Measurements from ENCODE around the gene DLX1.

DLX1 gene

GRCh38 chr2:172087780-172088244, 2.5 kb downstream of the DLX1 start:
- DNase-seq = no peak

- no peak for DNase-seq
Measured at GRCh38 chr2:172088245-172089004, 3.1 kb downstream of the DLX1 start.

DNA sequence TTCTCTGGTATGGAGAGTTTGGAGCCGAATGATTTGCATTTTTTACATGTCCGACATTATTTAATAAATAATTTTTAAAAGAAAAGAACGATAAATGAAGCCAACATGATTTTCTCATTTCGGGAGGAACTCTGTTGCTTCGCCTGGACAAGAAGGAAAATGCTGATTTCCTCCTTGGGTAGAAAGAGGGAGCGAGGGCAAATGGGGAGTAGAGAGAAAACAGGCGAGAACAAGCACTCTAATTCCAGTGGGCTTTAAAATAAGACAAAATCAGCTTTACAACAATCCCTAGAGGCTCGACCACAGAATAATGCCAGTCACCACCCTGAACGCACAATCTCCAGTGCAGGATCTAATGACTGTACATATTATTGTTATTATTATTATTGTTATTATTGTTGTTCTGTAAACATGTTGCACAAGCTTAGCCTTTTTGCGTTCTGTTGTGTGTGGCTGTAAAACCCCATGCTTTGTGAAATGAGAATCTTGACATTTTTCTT, 3.7 kb downstream of the DLX1 start:
- no peak for DNase-seq

DNA sequence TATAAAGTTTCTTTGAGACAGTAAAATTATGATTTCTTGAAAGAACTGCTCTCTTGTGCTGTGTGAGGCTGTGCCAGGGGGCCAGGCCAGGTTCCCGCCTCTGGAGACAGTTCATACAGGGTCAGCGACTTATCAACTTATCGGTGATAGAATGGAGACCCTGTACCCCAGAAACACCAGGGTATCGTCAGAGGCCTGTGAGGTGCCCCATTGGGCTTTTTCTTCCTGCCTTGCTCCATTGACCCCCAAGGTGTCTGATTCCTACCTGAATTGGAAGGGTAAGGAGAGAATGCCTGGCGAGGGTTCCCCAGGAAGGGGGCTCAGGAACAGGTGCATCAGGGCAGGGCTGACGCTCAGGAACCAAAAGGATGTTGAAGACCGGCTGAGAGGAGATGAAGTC, 4.3 kb downstream of the DLX1 start:
- no peak for DNase-seq

- no peak for DNase-seq
Measured at GRCh38 chr2:172090044-172090961, 5.0 kb downstream of the DLX1 start.

GRCh38 chr2:172091000-172091641, 5.8 kb downstream of the DLX1 start:
- DNase-seq = no peak

DNA sequence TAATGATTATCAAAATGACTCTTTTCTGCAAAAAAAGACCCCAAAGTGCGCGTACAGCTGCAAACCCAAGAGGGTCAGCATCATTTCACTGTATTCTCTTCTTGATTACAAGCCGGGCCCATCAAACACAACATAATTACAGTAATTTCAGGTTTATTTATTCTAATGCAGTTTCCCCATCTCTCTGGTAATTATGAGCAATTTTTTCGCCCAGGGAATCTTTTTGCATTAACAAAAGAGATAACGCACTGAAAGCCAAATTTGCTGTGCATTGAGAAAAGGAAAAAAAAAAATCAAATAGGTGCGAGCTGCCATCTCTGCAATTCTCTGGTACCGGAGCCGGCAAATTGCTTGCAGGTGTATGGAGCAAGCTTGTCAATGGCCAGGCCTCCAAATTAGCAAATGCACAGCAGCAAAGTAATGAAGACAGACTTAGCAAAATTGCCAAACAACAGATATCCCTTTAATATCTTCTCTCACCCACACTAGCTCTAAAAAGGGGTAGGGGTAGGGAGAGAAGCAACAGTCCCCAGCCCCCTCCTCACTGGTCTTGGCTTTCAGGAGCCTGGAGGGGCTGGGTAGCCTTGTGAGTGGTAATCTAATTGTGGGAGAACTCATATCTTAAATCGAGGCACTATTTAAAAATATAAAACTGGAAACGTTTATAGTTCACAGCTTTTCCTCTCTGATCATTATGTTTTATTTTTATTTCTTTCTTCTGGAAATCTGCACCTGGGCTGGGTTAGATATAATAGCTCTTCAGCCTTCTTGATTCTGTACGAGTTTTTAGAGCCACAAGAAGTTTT, 6.7 kb downstream of the DLX1 start:
- no peak for DNase-seq

DNA sequence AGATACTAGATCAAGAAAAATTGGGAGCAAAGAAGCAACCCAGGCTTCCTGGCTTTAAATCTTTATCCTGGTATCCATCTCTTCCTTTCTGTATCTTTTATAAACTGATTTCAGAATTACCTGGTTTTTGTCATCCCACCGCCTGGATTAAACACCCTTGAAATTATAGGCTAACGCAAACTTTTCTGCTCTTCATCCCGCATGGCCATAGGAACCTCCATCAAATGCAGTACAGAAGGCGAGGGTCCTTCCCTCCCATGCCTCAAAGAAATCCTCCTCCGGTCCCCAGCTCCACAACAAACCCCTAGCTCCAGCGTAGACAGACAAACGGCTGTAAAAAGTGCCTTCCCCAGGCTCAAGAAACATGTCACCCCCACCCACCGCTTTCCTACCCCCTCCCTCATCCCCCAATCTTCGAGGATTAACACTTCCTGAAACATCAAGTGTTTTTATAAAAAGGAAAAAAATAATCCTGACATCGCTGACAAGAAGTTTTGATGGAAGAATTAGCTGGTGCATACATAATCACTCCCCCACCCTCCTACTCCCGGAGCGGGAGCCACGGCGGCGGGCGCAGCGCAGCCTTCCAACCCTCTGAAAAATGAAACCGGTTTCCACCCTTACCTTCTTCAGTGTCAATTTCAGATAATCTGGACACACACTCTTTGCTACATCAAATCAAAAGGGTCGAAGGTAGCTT, 7.6 kb downstream of the DLX1 start:
- no peak for DNase-seq

GRCh38 chr2:172093416-172094293, 8.3 kb downstream of the DLX1 start:
- no peak for DNase-seq

GRCh38 chr2:172094294-172095145, 9.2 kb downstream of the DLX1 start:
- no peak for DNase-seq

- DNase-seq = no peak
Measured at GRCh38 chr2:172095146-172095904, 10.0 kb downstream of the DLX1 start.

GRCh38 chr2:172095905-172096625, 10.8 kb downstream of the DLX1 start:
- no peak for DNase-seq

DNA sequence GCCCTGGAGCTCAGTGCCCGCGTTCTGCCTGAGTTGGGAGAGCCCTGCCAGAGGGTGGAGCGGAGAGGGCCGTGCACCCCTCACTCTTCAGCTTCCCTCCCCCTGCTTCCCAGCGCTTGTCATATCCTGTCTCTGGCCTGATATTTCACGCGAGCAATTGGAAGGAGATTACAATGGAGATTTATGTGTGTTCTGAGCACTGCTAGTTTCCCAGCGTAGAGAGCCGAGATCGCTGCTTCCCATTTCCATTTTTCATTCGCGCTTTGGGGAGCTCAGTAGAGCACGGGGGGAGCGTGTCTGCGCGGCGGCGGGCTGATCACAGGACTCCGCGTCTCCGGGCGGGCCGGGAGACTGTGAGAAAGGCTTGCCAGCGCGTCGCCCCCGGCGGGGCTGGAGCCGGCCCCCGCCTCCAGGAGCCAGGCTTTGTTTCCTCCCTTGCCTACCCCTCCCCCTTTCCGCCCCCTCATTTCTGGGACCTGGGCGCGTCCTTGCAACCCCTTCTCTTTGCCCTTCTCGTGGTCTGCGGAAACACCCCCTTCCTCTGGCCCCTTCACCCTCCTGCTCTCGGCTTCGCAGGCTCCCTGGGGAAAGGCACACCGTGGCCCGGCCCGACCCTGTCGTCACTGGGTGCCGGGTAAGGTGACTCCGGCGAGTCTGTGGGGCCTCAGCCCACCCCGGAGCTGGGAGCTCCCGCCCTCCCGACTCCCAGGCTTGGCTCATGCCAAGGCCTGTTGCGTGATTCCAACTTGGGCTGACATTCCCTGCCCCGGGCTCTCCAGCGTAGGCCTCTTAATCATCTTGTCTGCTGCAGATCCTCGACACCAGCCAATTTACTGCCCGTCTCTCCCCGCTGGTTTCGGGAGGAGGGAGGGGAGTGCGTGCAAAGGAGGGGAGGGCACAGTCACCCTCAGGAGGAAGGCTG, 11.6 kb downstream of the DLX1 start:
- no peak for DNase-seq

DNA sequence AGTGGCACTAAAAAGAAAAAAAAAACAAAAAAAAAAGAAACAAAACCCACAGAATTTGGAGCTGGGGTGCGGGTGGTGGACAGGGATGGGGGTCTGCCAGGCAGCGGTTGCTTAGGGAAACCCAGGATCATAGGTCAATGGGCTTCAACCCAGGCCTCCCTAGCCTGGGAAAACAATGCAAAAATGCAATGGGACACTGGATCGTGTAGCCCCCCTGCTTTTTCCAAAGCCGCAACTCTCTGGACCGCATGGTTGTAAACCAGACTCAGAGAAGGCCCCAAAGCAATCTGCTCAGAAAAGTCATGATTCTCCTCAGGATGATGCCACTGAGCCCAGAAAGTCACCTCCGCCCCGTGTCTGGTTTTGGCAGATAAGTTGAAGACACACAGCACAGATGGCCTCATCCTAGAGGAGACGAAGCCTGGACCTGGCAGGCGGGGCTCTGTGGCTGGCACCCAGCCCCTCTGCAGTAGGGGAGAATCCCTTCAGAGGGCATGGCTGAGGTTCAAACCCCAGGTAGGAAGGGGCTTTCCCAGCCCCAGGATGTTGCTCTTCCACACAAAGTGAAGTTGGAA, 12.3 kb downstream of the DLX1 start:
- no peak for DNase-seq

- no peak for DNase-seq
Measured at GRCh38 chr2:172098287-172098649, 13.0 kb downstream of the DLX1 start.

- no peak for DNase-seq
Measured at GRCh38 chr2:172098650-172099471, 13.6 kb downstream of the DLX1 start.

Data from NK-92 treated with Interleukin-12 subunit alpha and Interleukin-12 subunit beta, amount 100 ng/mL, for 24 hours (cell line).